Cardiac septum (tissue), 1 donor: ENCODE data around the gene NEGR1. TPM values are rescaled to one million over a fixed set of nuclear protein-coding genes. Genes with fewer than 3 reads are reported as not detected.
"Not testable (repeated sequence)": the region's sequence is repeated elsewhere in the genome, so short reads cannot be mapped to it uniquely, and the experiment has no call there.

ENCODE experiments used
- DNase-seq: peaks from one replicate; pipeline ENCODE4 v3.0.0-alpha.2; 2020; ENCODE audit warnings: low spot score
- intact Hi-C: fragments of 100-400 bp; cut with DNase I; formaldehyde crosslinking; loops from one replicate; pipeline ENCODE4 v1.14.0; 2022
- total RNA-seq: library from RNA; stranded (reverse); fragmentation: NEBNext Ultra II Directional; extraction: Animal tissue kit (Norgen Biotek cat#: 25700); gene quantifications from one replicate; pipeline ENCODE4 v1.2.1, GENCODE V29; 2021
- donor health status: DM: no; HTN: no; CAD: no.

Gene NEGR1
- total RNA-seq, 1 donor from 2014 or later: 5.2 TPM

GRCh38 chr1:72241397-72241796, 40.9 kb downstream of the NEGR1 start:
- no peak for DNase-seq
- intact Hi-C loops: no loop called here

GRCh38 chr1:72235931-72236330, 46.4 kb downstream of the NEGR1 start:
- DNase-seq, intact Hi-C loops: not testable (repeated sequence)

- DNase-seq: no peak
These were observed 47.3 kb downstream of the NEGR1 start for GRCh38 chr1:72235062-72235461.

GRCh38 chr1:72230746-72231145, 51.6 kb downstream of the NEGR1 start:
- no peak for DNase-seq
- intact Hi-C loops: no loop called here

More at GRCh38 chr1:72235062-72235461, 47.3 kb downstream of the NEGR1 start:
- intact Hi-C loops: no loop called here

GRCh38 chr1:72229893-72230292, 52.4 kb downstream of the NEGR1 start:
- no peak for DNase-seq
- intact Hi-C loops: no loop called here

GRCh38 chr1:72227667-72228066, 54.7 kb downstream of the NEGR1 start:
- no peak for DNase-seq
- intact Hi-C loops: no loop called here

- intact Hi-C loops: no loop called here
- no peak for DNase-seq
These were observed 57.8 kb downstream of the NEGR1 start for GRCh38 chr1:72224506-72224905.

- intact Hi-C loops: no loop called here
- DNase-seq: no peak
These were observed 60.5 kb downstream of the NEGR1 start for GRCh38 chr1:72221811-72222210.

GRCh38 chr1:72218141-72218739, 64.1 kb downstream of the NEGR1 start:
- DNase-seq: no peak
- intact Hi-C loops: no loop called here

- no peak for DNase-seq
- intact Hi-C loops: no loop called here
These were observed 75.3 kb downstream of the NEGR1 start for GRCh38 chr1:72207059-72207458.

- intact Hi-C loops: no loop called here
- DNase-seq: no peak
These were observed 79.6 kb downstream of the NEGR1 start for GRCh38 chr1:72202761-72203160.

GRCh38 chr1:72197786-72198185, 84.6 kb downstream of the NEGR1 start:
- DNase-seq: no peak
- intact Hi-C loops: no loop called here

- intact Hi-C loops: no loop called here
- no peak for DNase-seq
These were observed 95.5 kb downstream of the NEGR1 start for GRCh38 chr1:72186733-72187307.

- DNase-seq: no peak
- intact Hi-C loops: no loop called here
These were observed 98.1 kb downstream of the NEGR1 start for GRCh38 chr1:72184099-72184701.

- DNase-seq: no peak
- intact Hi-C loops: no loop called here
These were observed 99.5 kb downstream of the NEGR1 start for GRCh38 chr1:72182859-72183258.

GRCh38 chr1:72178266-72178665, 104.1 kb downstream of the NEGR1 start:
- no peak for DNase-seq
- intact Hi-C loops: no loop called here

GRCh38 chr1:72177711-72178110, 104.6 kb downstream of the NEGR1 start:
- intact Hi-C loops: no loop called here
- DNase-seq: no peak

- intact Hi-C loops: no loop called here
- no peak for DNase-seq
These were observed 112.1 kb downstream of the NEGR1 start for GRCh38 chr1:72170246-72170645.

- intact Hi-C loops: no loop called here
- no peak for DNase-seq
These were observed 115.9 kb downstream of the NEGR1 start for GRCh38 chr1:72166426-72166825.

- intact Hi-C loops: no loop called here
- no peak for DNase-seq
These were observed 131.8 kb downstream of the NEGR1 start for GRCh38 chr1:72150508-72150907.

GRCh38 chr1:72141875-72142274, 140.5 kb downstream of the NEGR1 start:
- no peak for DNase-seq
- intact Hi-C loops: no loop called here
